MM.1S (cell line): Measurements from ENCODE around the gene VCL.
A peak's percentile ranks its signal among the peaks of the same experiment; 100 is the strongest.

Source experiments
- DNase-seq: peaks from one replicate; pipeline ENCODE4 v3.0.0-alpha.2; 2015
- H2AFZ ChIP-seq: fragments of 300-600 bp; sonication (generic); 2 replicates; pipeline ENCODE4 v1.6.0; 2016; ENCODE audit warnings: antibody characterized with exemption, low read length
- H3F3A ChIP-seq: fragments of 300-600 bp; sonication (generic); 2 replicates; pipeline ENCODE4 v1.6.1; 2016; ENCODE audit warnings: mild to moderate bottlenecking, antibody characterized with exemption, low read length, moderate library complexity, mixed read lengths; ENCODE audit not compliant: insufficient read depth
- H3K27ac ChIP-seq: fragments of 300-600 bp; sonication (generic); 2 replicates; pipeline ENCODE4 v1.5.1; 2016; ENCODE audit warnings: mild to moderate bottlenecking, low read length
- H3K27me3 ChIP-seq: fragments of 300-600 bp; sonication (generic); replicated peaks from 2 replicates; pipeline ENCODE4 v1.6.0; 2016; ENCODE audit warnings: low read length; ENCODE audit not compliant: insufficient read depth
- H3K36me3 ChIP-seq: fragments of 300-600 bp; sonication (generic); replicated peaks from 2 replicates; pipeline ENCODE4 v1.6.1; 2016; ENCODE audit warnings: mild to moderate bottlenecking, low read length, mixed read lengths; ENCODE audit not compliant: insufficient read depth
- H3K4me1 ChIP-seq: fragments of 300-600 bp; sonication (generic); 2 replicates; pipeline ENCODE4 v1.6.1; 2016; ENCODE audit warnings: low read length, mixed read lengths
- H3K4me2 ChIP-seq: fragments of 300-600 bp; sonication (generic); 2 replicates; pipeline ENCODE4 v1.6.0; 2016; ENCODE audit warnings: low read depth, low read length
- H3K4me3 ChIP-seq: fragments of 300-600 bp; sonication (generic); 2 replicates; pipeline ENCODE4 v1.5.1; 2016; ENCODE audit warnings: low read length, mixed read lengths
- H3K79me2 ChIP-seq: fragments of 300-600 bp; sonication (generic); 2 replicates; pipeline ENCODE4 v1.6.1; 2016; ENCODE audit warnings: mixed run types, low read length, mixed read lengths
- H3K9ac ChIP-seq: fragments of 300-600 bp; sonication (generic); 2 replicates; pipeline ENCODE4 v1.6.1; 2016; ENCODE audit warnings: low read length, mixed read lengths
- H3K9me2 ChIP-seq: fragments of 300-600 bp; sonication (generic); replicated peaks from 2 replicates; pipeline ENCODE4 v1.6.1; 2016; ENCODE audit warnings: mild to moderate bottlenecking, low read length, mixed read lengths; ENCODE audit not compliant: insufficient read depth
- H3K9me3 ChIP-seq: fragments of 300-600 bp; sonication (generic); replicated peaks from 2 replicates; pipeline ENCODE4 v1.6.1; 2016; ENCODE audit warnings: mild to moderate bottlenecking, low read length, mixed read lengths; ENCODE audit not compliant: insufficient read depth
- H4K20me1 ChIP-seq: fragments of 300-600 bp; sonication (generic); 2 replicates; pipeline ENCODE4 v1.6.1; 2016; ENCODE audit warnings: mild to moderate bottlenecking, low read length, moderate library complexity, mixed read lengths; ENCODE audit not compliant: insufficient read depth
- CTCF ChIP-seq: fragments of 300-600 bp; sonication (generic); IDR thresholded peaks from 2 replicates; pipeline ENCODE4 v1.5.1; 2016; ENCODE audit warnings: antibody characterized with exemption, low read length, mixed read lengths
- EZH2 ChIP-seq: fragments of 300-600 bp; sonication (generic); optimal IDR thresholded peaks from 2 replicates; pipeline ENCODE3; 2017; ENCODE audit warnings: low read depth, mild to moderate bottlenecking, antibody characterized with exemption, low read length, mixed read lengths
- EZH2phosphoT487 ChIP-seq: fragments of 300-600 bp; sonication (generic); IDR thresholded peaks from 2 replicates; pipeline ENCODE4 v1.6.1; 2018; ENCODE audit warnings: antibody characterized with exemption, low read length

Gene VCL

GRCh38 chr10:74084955-74085354, 87.0 kb downstream of the VCL start:
- H3K79me2 ChIP-seq, result no peaks in the 10 kb centered on the region
- H3K9me2 ChIP-seq, result no peaks in the 10 kb centered on the region
- TF ChIP-seq CTCF (no peak), EZH2phosphoT487 (no peak), EZH2 (no peak)
- H3K36me3 ChIP-seq, result no peaks in the 10 kb centered on the region
- H3K4me3 ChIP-seq, result peak overlapping the region; percentile 24; the same call in 1 of the 2 replicates
- H3K4me2 ChIP-seq, result peak overlapping the region; percentile 57
- no peak overlapping the region for H3K9ac ChIP-seq
- H3F3A ChIP-seq, result peaks cover 9% of the 10 kb centered on the region; the same call in 1 of the 2 replicates
- DNase-seq, result peak; percentile 80
- no peaks in the 10 kb centered on the region for H3K9me3 ChIP-seq
- no peaks in the 10 kb centered on the region for H3K27me3 ChIP-seq
- peak overlapping the region; percentile 52; the same call in 1 of the 2 replicates for H3K27ac ChIP-seq
- H4K20me1 ChIP-seq, result no peaks in the 10 kb centered on the region
- peaks cover 8% of the 10 kb centered on the region for H3K4me1 ChIP-seq
- H2AFZ ChIP-seq, result no peak overlapping the region

- Histone ChIP-seq H3K27ac (no peak overlapping the region), H3K4me2 (no peak overlapping the region), H3K9ac (no peak overlapping the region), H3K9me3 (no peaks in the 10 kb centered on the region), H3K27me3 (no peaks in the 10 kb centered on the region), H3F3A (peaks cover 9% of the 10 kb centered on the region; the same call in 1 of the 2 replicates), H2AFZ (no peak overlapping the region), H3K36me3 (no peaks in the 10 kb centered on the region), H3K4me1 (peaks cover 8% of the 10 kb centered on the region), H3K4me3 (no peak overlapping the region), H4K20me1 (no peaks in the 10 kb centered on the region), H3K9me2 (no peaks in the 10 kb centered on the region), H3K79me2 (no peaks in the 10 kb centered on the region)
- no peak for TF ChIP-seq EZH2
- TF ChIP-seq CTCF, result no peak
- no peak for TF ChIP-seq EZH2phosphoT487
- no peak for DNase-seq
Observed at GRCh38 chr10:74086317-74086716, 88.4 kb downstream of the VCL start.

- DNase-seq, result no peak
- Histone ChIP-seq H2AFZ (no peak overlapping the region), H3K4me3 (no peak overlapping the region), H3K27me3 (no peaks in the 10 kb centered on the region), H3K9ac (no peak overlapping the region), H3F3A (peaks cover 9% of the 10 kb centered on the region; the same call in 1 of the 2 replicates), H3K4me2 (no peak overlapping the region), H3K9me3 (no peaks in the 10 kb centered on the region), H3K79me2 (no peaks in the 10 kb centered on the region), H3K9me2 (no peaks in the 10 kb centered on the region), H4K20me1 (no peaks in the 10 kb centered on the region), H3K27ac (no peak overlapping the region), H3K36me3 (no peaks in the 10 kb centered on the region), H3K4me1 (peaks cover 8% of the 10 kb centered on the region)
- TF ChIP-seq EZH2, result no peak
- no peak for TF ChIP-seq CTCF
Observed at GRCh38 chr10:74088722-74089121, 90.8 kb downstream of the VCL start.
